Superior temporal gyrus (tissue), 1 donor: ENCODE results near the gene FAM234A.
A peak's percentile ranks its signal among the peaks of the same experiment; 100 is the strongest.
"Not testable (repeated sequence)": the region's sequence is repeated elsewhere in the genome, so short reads cannot be mapped to it uniquely, and the experiment has no call there.

Experiments used
- DNase-seq: peaks from one replicate; pipeline ENCODE4 v3.0.0-alpha.2; 2016; ENCODE audit errors: extremely low spot score

FAM234A gene

GRCh38 chr16:230351-230750, 4.3 kb upstream of the FAM234A start:
- DNase-seq: not testable (repeated sequence)

GRCh38 chr16:230949-231348, 3.7 kb upstream of the FAM234A start:
- DNase-seq: no peak

GRCh38 chr16:239948-240277, 5.3 kb downstream of the FAM234A start:
- peak; percentile 66 for DNase-seq

GRCh38 chr16:240559-240958, 5.9 kb downstream of the FAM234A start:
- no peak for DNase-seq

- DNase-seq: no peak
These were observed 7.7 kb downstream of the FAM234A start for GRCh38 chr16:242281-242680.

GRCh38 chr16:243348-243747, 8.7 kb downstream of the FAM234A start:
- no peak for DNase-seq

- no peak for DNase-seq
These were observed 10.5 kb downstream of the FAM234A start for GRCh38 chr16:245105-245504.

GRCh38 chr16:247027-247426, 12.4 kb downstream of the FAM234A start:
- no peak for DNase-seq

- DNase-seq: no peak
These were observed 14.8 kb downstream of the FAM234A start for GRCh38 chr16:249431-249830.

GRCh38 chr16:252366-253337, 18.0 kb downstream of the FAM234A start:
- DNase-seq: no peak

- DNase-seq: no peak
These were observed 19.2 kb downstream of the FAM234A start for GRCh38 chr16:253833-254232.

- no peak for DNase-seq
These were observed 19.8 kb downstream of the FAM234A start for GRCh38 chr16:254461-254860.

GRCh38 chr16:255183-255582, 20.6 kb downstream of the FAM234A start:
- DNase-seq: no peak

- DNase-seq: not testable (repeated sequence)
These were observed 23.5 kb downstream of the FAM234A start for GRCh38 chr16:258091-258490.

- no peak for DNase-seq
These were observed 24.6 kb downstream of the FAM234A start for GRCh38 chr16:259226-259625.

- no peak for DNase-seq
These were observed 25.2 kb downstream of the FAM234A start for GRCh38 chr16:259814-260253.

- DNase-seq: no peak
These were observed 25.7 kb downstream of the FAM234A start for GRCh38 chr16:260326-260725.

- DNase-seq: no peak
These were observed 26.5 kb downstream of the FAM234A start for GRCh38 chr16:261031-261691.

GRCh38 chr16:262121-262745, 27.6 kb downstream of the FAM234A start:
- no peak for DNase-seq

- no peak for DNase-seq
These were observed 28.7 kb downstream of the FAM234A start for GRCh38 chr16:263182-263774.

GRCh38 chr16:263944-264343, 29.3 kb downstream of the FAM234A start:
- DNase-seq: no peak

- no peak for DNase-seq
These were observed 29.9 kb downstream of the FAM234A start for GRCh38 chr16:264440-264951.
